ENCODE measurements around the gene ACTN4. TPM values are rescaled to one million over a fixed set of nuclear protein-coding genes. Genes with fewer than 3 reads are reported as not detected.

The ACTN4 gene
- polyA plus RNA-seq, 1 experiment = 970 TPM

GRCh38 chr19:38740932-38741331 lies 93.5 kb downstream of the ACTN4 start:
- Histone ChIP-seq H3K27me3 (ENCODE audit: control insufficient read depth, insufficient read depth, low read length) (no peaks in the 10 kb centered on the region), H3K4me3 (ENCODE audit: low read depth, low read length) (no peak overlapping the region), H3K36me3 (ENCODE audit: control insufficient read depth, insufficient read depth, low read length) (no peaks in the 10 kb centered on the region)
- CTCF ChIA-PET = interaction anchor here (0.9 to 1.3 kb wide), 2 partner anchors 29 to 338 kb away, joined by 3 read pairs; partner anchors contain the start of gene FAM98C
- no peak for DNase-seq (ENCODE audit: low read depth)
- no peak for TF ChIP-seq CTCF (IDR thresholded peaks at IDR 0.05; ENCODE audit: insufficient read depth, low read depth, low read length)
- POLR2A ChIA-PET = interaction anchor here (0.7 kb wide), 1 partner anchor 10 kb away, joined by 6 read pairs; no protein-coding TSS in a partner anchor

DNA sequence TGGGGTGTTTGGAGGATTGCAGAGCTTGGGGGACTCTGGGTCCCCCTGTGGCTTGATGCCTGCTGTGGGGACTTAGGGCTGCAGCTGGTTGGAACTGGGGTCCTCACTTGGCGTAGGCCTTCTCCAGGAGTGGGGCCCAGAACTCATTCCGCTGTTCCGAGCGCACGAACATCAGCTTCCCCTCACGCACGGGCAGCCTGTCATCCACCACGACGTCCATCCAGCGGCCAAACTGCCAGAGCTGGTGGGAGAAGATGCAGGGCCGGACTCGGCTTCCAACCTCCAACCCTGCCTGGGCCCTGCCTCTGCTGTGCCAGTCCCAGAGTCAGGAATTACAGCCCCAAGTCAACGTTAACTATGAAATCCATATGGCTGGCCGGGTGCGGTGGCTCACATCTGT lies 94.2 kb downstream of the ACTN4 start:
- H3K27me3 ChIP-seq (ENCODE audit: control insufficient read depth, insufficient read depth, low read length) = no peaks in the 10 kb centered on the region
- H3K36me3 ChIP-seq (ENCODE audit: control insufficient read depth, insufficient read depth, low read length) = no peaks in the 10 kb centered on the region
- ChIA-PET CTCF (interaction anchor here (0.9 kb wide), 1 partner anchor 339 kb away, joined by 3 read pairs; the partner anchor contains the start of gene FAM98C), POLR2A (no interaction called here)
- H3K4me3 ChIP-seq (ENCODE audit: low read depth, low read length) = no peak overlapping the region
- no peak for DNase-seq (ENCODE audit: low read depth)
- no peak for TF ChIP-seq CTCF (IDR thresholded peaks at IDR 0.05; ENCODE audit: insufficient read depth, low read depth, low read length)

GRCh38 chr19:38742296-38742695 lies 94.8 kb downstream of the ACTN4 start:
- no peak overlapping the region for H3K4me3 ChIP-seq (ENCODE audit: low read depth, low read length)
- CTCF ChIA-PET = no interaction called here

DNA sequence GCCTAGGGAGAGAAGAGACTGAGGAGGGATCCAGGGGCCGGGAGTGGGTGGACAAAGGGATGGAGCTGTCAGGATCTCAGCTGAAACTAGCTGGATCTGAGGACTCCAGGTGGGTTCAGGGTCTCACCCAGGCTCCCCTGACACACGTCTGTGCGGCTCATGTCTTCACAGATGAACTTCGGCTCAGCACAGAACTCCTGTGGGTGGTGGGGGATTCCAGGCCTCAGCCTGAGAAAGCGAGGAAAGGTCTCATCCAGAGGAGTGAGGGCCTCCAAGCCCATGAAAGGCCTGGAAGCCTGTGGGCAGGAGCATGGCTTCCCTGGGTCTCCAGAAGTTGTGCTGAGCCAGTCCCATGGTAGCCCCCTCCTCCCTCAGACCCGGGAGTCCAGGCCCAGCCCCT lies 95.5 kb downstream of the ACTN4 start:
- POLR2A ChIA-PET = no interaction called here
- CTCF ChIA-PET = no interaction called here
- no peak for TF ChIP-seq CTCF (IDR thresholded peaks at IDR 0.05; ENCODE audit: insufficient read depth, low read depth, low read length)
- no peak for DNase-seq (ENCODE audit: low read depth)
- Histone ChIP-seq H3K36me3 (ENCODE audit: control insufficient read depth, insufficient read depth, low read length) (no peaks in the 10 kb centered on the region), H3K27me3 (ENCODE audit: control insufficient read depth, insufficient read depth, low read length) (no peaks in the 10 kb centered on the region), H3K4me3 (ENCODE audit: low read depth, low read length) (no peak overlapping the region)

More at GRCh38 chr19:38742296-38742695, 94.8 kb downstream of the ACTN4 start:
- TF ChIP-seq CTCF (IDR thresholded peaks at IDR 0.05; ENCODE audit: insufficient read depth, low read depth, low read length) = no peak
- no peaks in the 10 kb centered on the region for H3K27me3 ChIP-seq (ENCODE audit: control insufficient read depth, insufficient read depth, low read length)
- no peak for DNase-seq (ENCODE audit: low read depth)
- no peaks in the 10 kb centered on the region for H3K36me3 ChIP-seq (ENCODE audit: control insufficient read depth, insufficient read depth, low read length)
- POLR2A ChIA-PET = no interaction called here

GRCh38 chr19:38743394-38744297 lies 96.2 kb downstream of the ACTN4 start:
- H3K36me3 ChIP-seq (ENCODE audit: control insufficient read depth, insufficient read depth, low read length) = no peaks in the 10 kb centered on the region
- ChIA-PET CTCF (no interaction called here), POLR2A (no interaction called here)
- no peak for DNase-seq (ENCODE audit: low read depth)
- no peak overlapping the region for H3K4me3 ChIP-seq (ENCODE audit: low read depth, low read length)
- TF ChIP-seq CTCF (IDR thresholded peaks at IDR 0.05; ENCODE audit: insufficient read depth, low read depth, low read length) = no peak
- H3K27me3 ChIP-seq (ENCODE audit: control insufficient read depth, insufficient read depth, low read length) = no peaks in the 10 kb centered on the region

Measured in BJ (cell line).